Suprapubic skin (tissue), 4 donors: ENCODE data around the gene CD207.
"Not testable (repeated sequence)": the region's sequence is repeated elsewhere in the genome, so short reads cannot be mapped to it uniquely, and the experiment has no call there.

Source experiments
- POLR2A ChIP-seq, 2 donors: fragments of 450-650 bp; IDR thresholded peaks; one replicate each; pipeline ENCODE4 v1.6.1; 2017; ENCODE audit warnings: antibody characterized with exemption in 2 of 2, mild to moderate bottlenecking in 2 of 2, moderate library complexity in 2 of 2
- POLR2AphosphoS5 ChIP-seq, 3 donors: sonication (generic); formaldehyde crosslinking; IDR thresholded peaks; one replicate each; pipeline ENCODE4 v1.6.1; 2017; ENCODE audit warnings: antibody characterized with exemption in 3 of 3

DNA sequence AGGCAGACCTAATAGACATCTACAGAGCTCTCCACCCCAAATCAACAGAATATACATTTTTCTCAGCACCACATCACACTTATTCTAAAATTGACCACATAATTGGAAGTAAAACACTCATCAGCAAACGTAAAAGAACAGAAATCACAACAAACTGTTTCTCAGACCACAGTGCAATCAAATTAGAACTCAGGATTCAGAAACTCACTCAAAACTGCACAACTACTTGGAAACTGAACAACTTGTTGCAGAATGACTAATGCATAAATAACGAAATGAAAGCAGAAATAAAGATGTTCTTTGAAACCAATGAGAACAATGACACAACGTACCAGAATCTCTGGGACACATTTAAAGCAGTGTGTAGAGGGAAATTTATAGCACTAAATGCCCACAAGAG lies 42.9 kb upstream of the CD207 start:
- TF ChIP-seq POLR2AphosphoS5, POLR2A (IDR thresholded peaks at IDR 0.05): not testable (repeated sequence)
